Activated T-helper 1 cell treated with anti-CD3 and anti-CD28 coated beads, Interleukin-2, amount 50 U/mL, for 16 hours (primary cell): ENCODE measurements around the gene RPL32.
A peak's percentile ranks its signal among the peaks of the same experiment; 100 is the strongest.
"Not testable (repeated sequence)": the region's sequence is repeated elsewhere in the genome, so short reads cannot be mapped to it uniquely, and the experiment has no call there.

Source experiments
- DNase-seq, 2 donors: peaks; one replicate each; pipeline ENCODE4 v3.0.0-alpha.2; 2020; ENCODE audit warnings: low read depth in 1 of 2, low spot score in 1 of 2

RPL32 gene

DNA sequence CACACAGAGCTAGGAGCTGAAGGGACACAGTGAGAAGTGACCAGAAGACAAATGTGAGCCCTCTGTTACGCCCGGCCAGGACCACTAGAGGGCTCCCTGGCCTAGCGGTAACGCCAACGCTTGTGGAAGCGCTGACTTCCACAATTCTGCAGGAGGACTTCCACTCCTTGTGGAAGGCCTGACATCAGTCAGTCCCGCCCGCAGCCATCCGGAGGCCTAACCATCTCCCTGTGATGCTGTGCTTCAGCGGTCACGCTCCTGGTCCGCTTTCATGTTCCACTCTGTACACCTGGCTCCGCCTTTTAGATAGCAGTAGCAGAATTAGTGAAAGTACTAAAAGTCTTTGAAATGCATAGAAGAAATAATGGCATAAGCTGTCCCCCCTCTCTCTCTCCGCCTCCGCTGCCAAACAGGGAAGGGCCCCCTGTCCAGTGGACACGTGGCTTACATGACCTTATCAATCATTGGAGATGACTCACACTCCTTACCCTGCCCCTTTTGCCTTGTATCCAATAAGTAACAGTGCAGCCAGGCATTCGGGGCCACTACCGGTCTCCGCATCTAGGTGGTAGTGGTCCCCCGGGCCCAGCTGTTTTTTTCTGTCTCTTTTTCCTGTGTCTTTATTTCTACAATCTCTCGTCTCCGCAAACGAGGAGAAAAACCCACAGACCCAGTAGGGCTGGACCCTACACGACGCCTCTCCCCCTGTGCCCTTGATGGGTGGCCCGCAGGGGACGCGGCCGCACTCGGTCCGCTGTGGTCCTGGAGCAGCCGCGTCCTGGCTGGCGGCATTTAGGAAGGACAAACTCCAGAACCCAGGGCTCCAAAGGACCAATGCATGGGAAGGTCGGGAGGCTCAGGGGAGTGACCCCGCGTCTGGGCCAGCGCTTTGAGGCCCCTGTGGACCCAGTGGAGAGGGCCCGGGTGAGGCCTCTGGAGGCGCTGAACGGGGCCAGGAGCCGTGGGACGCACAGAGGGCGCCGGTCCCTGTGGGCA, 27.0 kb upstream of the RPL32 start:
- DNase-seq: peak in 1 of 2 donors; percentile 27

DNA sequence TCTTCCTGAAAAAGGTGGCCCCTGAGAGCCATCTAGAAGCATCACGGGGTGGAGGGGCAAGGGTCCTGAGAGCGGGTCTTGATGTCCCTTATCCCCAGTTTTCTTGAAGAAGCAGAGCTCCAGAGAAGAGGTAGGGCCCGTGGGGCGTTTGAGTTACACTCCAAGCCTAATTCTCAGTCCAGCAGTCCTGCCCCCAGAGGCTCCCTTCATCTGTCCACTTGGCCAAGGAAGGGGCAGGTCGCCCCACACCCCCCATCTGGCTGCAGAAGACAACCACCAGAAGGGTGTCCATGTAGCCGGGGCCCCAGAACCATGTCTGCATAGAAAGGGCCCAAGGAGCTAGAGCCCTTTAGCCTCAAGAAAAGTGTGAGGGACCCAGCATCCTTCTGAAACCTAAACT, 25.5 kb upstream of the RPL32 start:
- DNase-seq: no peak

DNA sequence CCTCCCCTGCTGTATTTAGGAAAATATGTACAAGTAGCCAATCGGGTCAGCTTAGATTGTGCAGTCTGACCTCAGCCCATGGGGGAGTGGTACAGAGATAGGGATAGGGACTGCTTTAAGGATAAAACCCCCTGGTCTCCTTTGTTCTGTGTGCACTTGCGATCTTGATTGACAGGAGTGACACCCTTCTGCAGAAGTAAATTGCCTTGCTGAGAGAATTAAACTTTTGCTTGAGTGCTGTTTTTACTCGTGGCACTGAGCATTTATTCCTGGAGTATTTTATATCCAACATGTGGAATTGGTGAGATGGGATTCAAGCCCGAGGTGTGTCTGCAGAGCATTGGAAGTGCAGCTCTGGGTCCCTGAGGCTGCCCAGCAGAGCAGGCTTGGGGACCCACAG, 23.9 kb upstream of the RPL32 start:
- DNase-seq: no peak

DNA sequence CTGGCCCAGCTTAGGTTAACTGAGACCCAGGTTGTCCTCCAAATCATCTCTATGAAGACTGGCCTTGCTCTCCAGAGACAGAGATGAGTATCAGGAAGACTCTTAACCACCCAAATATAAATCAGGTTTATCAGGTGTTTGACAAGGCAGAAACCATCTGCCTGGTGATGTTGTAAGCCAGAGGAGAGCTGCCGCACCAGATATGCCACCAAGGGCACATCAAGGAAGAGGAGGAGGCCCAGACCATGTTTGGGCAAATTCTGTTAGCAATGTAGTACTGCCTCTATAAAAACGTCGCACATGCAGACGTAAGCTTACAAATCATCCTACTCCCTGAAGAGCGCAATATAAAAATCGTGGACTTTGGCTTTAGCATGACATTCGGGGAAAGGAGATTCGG, 21.0 kb upstream of the RPL32 start:
- DNase-seq: no peak

DNA sequence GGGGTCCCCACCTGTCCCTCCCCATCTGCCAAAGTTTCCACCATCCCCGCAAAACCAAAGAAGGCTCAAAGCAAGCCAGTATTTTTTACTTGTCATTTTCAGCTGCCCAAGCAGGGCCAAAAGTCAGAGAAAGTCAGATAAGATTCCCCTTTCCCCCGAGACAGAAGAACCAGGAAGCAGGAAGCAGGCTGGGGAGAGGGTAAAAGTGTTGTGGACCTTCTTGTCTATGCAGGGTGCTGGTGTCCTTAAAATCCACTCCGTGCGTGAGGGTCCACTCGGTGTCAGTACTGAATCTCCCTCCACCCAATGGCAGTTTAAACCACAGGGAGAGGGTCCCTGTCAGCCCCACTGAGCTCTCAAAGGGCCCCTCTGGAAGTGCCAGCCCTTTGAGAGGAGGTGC, 20.2 kb upstream of the RPL32 start:
- no peak for DNase-seq

DNA sequence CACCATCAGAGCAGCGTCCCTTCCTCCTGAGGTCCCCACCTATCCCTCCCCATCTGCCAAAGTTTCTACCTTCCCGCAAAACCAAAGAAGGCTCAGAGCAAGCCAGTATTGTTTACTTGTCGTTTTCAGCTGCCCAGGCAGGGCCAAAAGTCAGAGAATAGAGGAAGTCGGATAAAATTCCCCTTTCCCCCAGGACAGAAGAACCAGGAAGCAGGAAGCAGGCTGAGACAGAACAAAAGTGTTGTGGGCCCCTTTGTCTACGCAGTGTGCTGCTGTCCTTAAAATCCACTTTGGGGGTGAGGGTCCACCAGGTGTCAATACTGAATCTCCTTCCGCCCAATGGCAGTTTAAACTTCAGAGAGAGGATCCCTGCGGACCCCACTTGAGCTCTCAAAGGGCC, 18.5 kb upstream of the RPL32 start:
- no peak for DNase-seq

DNA sequence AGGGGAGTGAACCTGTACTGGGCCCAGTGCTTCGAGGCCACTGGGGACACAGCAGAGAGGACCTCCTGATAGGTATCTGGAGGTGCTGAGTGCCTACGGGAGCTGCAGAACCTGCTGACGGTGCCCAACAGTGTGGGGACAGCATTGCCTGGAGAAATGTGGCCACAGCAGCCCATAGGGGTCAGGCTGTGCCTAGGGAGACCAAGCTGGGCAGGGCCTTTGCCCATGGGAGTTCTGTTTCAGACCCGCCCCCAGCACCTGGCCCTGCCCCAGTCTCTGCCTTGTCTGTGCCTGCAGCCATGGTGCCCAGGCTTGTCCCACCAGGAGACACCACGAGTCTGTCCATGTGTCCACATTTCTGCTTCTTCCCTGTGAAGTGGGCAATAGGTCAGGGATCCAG, 15.3 kb upstream of the RPL32 start:
- no peak for DNase-seq

DNA sequence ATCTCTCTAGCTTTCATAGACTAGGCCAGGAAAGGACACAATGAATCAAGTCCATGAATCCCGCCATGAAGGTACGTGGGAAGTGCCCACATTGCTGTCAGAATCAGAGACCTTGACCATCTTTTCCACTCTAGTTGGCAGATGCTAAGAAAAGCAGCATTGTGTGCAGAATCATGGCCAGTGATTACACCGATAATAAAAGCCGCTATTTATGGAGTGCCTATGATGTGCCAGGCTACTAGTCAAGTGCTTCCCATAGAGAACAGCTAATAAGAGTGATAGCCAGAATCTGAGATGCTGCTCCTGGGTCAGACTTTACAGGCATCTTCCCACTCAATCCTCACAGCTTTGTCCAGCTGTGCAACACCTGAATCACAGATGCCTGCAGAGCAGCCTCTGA, 13.2 kb upstream of the RPL32 start:
- DNase-seq: no peak

DNA sequence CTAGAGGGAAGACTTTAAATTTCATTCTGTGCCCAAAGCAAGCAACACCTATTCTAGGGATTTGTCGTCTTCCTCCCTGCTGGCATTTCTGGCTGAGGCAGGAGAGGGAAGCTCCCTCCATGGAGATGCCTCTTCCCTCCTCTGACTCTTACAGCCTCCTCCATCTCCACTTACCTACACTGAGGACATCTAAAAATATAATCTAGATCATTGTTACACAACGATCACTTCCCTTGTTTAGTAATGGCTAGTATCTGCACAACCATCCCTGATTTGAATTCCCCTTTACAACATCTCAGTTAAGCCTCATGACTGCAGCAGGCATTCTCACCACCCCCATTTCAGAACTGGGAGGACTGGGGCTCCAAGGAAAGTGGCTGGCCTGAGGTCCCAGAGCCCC, 12.5 kb upstream of the RPL32 start:
- DNase-seq: not testable (repeated sequence)

DNA sequence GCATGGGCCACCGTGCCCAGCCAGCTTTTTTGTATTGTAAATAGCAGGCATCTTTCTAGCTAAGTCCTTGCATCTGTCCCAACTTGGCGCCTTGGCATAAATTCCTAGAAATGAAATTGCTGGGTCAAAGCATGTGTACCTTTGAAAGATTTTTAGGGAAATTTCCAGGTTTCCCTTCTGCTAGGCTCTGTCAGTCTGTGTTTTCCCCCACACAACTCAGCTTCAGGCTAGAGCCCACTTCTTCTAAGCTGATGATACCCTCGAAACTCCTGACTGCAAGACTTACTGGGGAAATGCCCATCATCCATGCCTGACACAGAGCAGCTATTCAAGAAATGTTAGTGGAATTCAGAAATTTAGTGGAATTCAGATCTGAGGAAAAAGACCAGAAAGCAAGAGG, 10.8 kb upstream of the RPL32 start:
- no peak for DNase-seq

DNA sequence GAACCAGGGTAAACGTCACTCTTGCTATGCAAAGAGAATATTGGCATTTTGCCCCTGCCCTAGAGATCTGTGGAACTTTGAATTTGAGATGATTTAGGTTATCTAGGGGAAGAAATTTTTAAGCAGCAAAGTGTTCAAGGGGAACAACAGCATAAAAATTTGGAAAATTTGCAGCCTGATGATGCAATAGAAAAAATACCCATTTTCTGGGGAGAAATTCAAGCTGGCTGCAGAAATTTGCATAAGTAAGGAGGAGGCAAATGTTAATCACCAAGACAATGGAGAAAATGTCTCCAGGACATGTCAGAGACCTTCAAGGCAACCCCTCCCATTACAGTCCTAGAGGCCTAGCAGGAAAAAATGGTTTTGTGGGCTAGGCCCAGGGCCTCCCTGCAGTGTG, 4.4 kb upstream of the RPL32 start:
- no peak for DNase-seq

DNA sequence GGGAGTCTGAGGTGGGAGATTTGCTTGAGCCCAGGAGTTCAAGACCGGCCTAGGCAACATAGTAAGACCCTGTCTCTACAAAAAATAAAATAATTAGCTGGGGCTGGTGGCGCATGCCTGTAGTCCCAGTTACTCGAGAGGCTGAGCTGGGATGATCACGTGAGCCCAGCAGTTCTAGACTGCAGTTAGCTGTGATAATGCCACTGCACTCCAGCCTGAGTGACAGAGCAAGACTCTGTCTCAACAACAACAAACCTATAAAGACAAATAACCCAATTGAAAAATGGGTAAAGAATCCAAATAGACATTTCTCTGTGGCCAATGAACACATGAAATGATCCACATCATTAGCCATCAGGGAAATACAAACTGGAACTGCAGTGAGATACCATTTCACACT, 1.1 kb upstream of the RPL32 start:
- no peak for DNase-seq

DNA sequence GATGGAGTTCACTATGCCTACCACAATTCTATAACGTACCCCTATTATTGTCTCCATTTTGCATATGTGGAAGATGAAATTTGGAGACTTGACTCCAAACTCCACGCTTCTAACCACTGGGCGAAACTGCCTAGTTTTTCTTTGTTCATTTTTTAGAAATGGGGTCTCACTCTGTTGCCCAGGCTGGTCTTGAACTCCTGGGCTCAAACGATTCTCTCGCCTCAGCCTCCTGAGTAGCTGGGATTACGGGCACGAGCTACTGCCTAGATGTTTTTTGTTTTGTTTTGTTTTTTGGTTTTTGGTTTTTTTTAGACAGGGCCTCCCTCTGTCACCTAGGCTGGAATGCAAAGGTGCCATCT, 584 bp upstream of the RPL32 start:
- no peak for DNase-seq

DNA sequence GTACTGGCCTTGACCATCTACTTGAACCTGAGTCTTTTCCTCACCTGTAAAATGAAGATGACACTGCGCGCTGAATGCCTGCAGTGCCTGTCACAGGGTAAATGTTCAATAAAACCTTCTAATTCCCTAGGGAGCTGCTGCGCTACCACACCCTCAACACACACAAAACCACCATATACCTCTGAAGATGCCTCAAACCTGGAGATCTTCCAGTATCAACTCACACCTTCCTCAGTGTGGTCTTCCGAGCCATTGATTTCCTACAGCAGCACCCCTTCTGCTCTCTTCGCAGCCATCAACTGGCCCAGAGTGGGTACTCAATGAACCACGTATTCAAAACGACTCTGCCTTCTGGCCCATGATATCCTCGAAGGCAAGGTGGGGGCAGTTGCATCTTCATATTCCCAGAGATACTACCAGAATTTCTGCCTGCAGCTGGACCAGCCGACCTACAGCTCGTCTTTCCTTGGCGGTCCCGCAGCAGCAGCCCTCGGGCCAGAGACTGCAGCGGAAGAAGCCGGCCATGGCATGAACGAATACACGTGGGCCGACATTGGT, 695 bp downstream of the RPL32 start:
- peak in 1 of 2 donors; percentile 22 for DNase-seq

DNA sequence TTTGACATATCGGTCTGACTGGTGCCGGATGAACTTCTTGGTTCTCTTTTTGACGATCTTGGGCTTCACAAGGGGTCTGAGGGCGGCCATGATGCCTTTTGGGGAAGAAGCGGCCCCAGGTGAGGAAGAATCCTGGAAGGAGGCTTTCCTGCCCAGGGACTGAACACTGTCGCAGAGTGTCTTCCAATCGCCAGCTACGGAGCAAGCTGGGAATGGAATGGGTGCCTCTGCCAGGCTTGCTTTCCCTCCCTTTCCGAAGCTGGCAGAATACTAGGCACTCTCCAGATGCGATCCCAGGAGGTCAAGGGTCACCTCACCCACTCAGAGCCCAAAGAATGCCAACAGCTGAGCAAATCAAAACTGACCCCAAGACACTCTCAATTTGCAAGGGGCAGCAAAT, 1.2 kb downstream of the RPL32 start:
- not testable (repeated sequence) for DNase-seq

DNA sequence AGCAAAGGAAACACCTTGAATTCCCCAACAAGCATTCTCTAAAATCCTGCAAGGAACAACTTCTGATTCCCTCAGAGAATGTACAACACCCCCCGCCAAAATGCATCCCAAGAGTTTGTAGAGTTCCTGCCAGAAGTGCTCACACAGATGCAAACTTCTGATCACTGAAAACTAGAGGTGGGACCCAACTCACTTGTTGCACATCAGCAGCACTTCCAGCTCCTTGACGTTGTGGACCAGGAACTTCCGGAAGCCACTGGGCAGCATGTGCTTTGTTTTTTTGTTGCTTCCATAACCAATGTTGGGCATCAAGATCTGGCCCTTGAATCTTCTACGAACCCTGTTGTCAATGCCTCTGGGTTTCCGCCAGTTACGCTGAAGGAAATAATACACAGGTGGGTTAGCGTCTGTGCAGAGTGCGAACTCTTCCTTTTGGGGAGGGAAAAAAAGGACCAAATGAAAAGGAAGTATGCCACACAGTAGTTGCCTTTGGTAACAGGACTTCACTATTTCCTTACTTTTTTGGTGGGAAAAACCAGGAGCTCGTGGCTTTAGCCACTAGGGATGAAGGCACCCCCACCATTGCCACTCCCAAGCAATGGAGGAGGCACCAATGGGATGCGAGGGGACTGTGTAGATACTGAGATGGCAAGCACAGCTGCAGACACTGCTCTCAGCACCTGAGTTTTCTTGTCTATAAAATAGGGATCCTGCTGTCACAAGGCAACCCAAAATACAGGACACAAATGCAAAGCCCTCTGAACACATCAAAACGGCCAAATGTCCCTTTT, 2.0 kb downstream of the RPL32 start:
- DNase-seq: no peak

DNA sequence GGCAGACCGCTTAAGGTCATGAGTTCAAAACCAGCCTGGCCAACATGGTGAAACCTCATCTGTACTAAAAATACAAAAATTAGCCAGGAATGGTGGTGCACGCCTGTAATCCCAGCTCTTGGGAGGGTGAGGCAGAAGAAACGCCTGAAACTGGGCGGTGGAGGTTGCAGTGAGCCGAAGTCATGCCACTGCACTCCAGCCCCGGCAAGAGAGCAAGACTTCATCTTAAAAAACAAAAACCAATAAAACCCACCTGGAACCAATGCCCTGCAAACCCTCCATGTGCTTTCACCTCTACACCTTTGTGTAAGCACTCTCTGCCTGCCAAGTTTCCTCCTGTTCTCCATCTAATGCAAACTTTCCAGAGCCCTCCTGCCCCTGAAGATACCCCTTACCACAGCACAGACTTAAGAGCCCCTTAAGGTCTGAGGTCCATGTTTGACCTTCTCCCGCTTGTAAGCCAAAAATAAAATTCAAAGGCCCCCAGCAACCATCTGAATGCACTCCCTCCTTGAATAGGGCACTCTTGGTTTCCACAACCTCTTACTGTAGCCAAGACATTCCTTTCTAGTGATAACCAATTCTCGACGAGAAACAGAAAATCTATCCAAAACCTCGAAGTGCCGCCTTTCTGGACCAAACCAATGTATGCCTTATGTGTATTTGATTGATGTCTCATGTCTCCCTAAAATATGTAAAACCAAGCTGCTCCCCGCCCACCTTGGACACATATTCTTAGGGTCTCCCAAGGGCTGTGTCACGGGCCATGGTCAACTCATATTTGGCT, 3.0 kb downstream of the RPL32 start:
- no peak for DNase-seq

DNA sequence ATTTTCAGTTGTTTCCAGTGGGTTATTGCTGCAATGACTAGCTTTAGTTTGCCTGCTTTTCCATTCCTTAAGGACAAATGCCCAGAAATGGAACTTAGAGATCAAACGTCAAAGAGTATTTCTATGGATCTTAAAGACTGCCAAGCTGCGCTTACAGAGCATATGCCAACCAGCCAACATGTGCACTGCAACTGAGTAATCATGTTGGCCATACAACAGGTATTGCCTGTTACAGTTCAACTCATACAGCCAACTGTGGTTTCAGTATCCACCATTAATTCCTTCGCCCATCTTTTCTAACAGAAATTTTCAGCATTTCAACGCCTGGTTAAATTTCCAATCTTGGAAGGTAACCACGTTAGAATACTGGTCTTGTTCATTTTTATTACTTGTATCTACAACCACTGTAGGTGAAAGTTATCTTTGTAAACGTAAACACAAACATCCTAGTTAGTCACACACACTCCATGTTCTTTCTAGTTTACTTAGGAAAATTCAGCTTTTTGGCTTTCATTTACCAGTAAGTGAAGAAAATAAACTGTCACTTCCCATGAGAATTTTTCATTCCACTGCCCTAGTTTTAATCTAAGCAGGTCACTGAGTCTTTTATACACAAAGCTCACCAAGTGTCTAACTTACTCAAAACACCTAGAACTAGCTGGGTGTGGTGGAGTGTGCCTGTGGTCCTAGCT, 3.9 kb downstream of the RPL32 start:
- no peak for DNase-seq

DNA sequence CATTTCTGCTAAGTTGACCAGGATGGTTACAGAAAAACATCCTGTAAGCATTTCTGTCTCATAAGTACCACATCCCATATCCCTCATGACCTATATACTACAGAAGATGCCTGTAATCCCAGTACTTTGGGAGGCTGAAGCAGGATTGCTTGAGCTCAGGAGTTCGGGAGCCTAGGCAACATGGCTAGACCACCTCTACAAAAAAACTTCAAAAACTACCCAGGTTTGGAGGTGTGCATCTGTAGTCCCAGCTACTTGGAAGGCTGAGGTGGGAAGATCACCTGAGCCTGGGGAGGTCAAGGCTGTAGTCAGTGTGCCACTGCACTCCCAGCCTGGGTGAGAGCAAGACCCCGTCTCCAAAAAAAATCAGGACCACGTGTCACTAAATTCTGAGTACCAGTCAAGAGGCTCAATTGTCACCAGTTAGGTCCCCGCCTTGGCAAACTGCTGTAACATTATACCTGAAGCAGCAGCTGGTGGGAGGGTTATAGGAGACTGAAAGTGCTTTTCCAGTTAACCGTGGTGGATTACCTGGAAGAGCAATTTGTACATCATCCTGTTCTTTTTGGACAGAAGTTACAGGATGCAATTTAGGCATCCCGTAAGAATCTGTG, 6.2 kb downstream of the RPL32 start:
- no peak for DNase-seq
